LNCaP clone FGC (cell line): Measurements from ENCODE around the gene OR13J1.
A peak's percentile ranks its signal among the peaks of the same experiment; 100 is the strongest.

ENCODE experiments used
- DNase-seq: peaks from one replicate; pipeline ENCODE4 v3.0.0-alpha.2; 2011; ENCODE audit warnings: low read depth
- H3K4me3 ChIP-seq: 2 replicates; pipeline ENCODE4 v1.5.1; 2011; ENCODE audit warnings: mild to moderate bottlenecking, low read depth, low read length, control low read depth
- CTCF ChIP-seq: IDR thresholded peaks from 2 replicates; pipeline ENCODE4 v1.5.1; 2012; ENCODE audit warnings: mild to moderate bottlenecking; ENCODE audit not compliant: control insufficient read depth, insufficient read depth; ENCODE audit errors: extremely low read depth

Gene OR13J1

GRCh38 chr9:35840881-35841644 is 29.1 kb downstream of the OR13J1 start:
- no peak for TF ChIP-seq CTCF
- DNase-seq = no peak

GRCh38 chr9:35839926-35840325 is 30.3 kb downstream of the OR13J1 start:
- no peak for DNase-seq
- no peak overlapping the region for H3K4me3 ChIP-seq
- TF ChIP-seq CTCF = no peak

More at GRCh38 chr9:35840881-35841644, 29.1 kb downstream of the OR13J1 start:
- H3K4me3 ChIP-seq = no peak overlapping the region

GRCh38 chr9:35836595-35836994 is 33.6 kb downstream of the OR13J1 start:
- no peak for TF ChIP-seq CTCF
- H3K4me3 ChIP-seq = no peak overlapping the region
- no peak for DNase-seq

GRCh38 chr9:35835766-35836165 is 34.4 kb downstream of the OR13J1 start:
- no peak for TF ChIP-seq CTCF
- no peak overlapping the region for H3K4me3 ChIP-seq
- DNase-seq = no peak

- peak; percentile 66 for DNase-seq
- peak; percentile 23; the same call in 1 of the 2 replicates for TF ChIP-seq CTCF
- no peak overlapping the region for H3K4me3 ChIP-seq
Measured at GRCh38 chr9:35835216-35835632, 35.0 kb downstream of the OR13J1 start.

GRCh38 chr9:35834260-35835215 is 35.7 kb downstream of the OR13J1 start:
- DNase-seq = no peak
- no peak overlapping the region for H3K4me3 ChIP-seq
- TF ChIP-seq CTCF = no peak
